Motor neuron (in vitro differentiated cells): ENCODE data around the gene KL. TPM values are rescaled to one million over a fixed set of nuclear protein-coding genes. Genes with fewer than 3 reads are reported as not detected.
A peak's percentile ranks its signal among the peaks of the same experiment; 100 is the strongest.

Experiments
- ATAC-seq, 8 experiments: fragments of 200-7000 bp; cut with Tn5 transposase; replicated peaks in 6 of 8; 2 replicates each; pipeline ENCODE4 v1.8.0; 2021; ENCODE audit warnings: mild to moderate bottlenecking in 8 of 8, moderate library complexity in 8 of 8
- H3K27ac ChIP-seq, 2 donors: fragments of 250-450 bp; sonication (Bioruptor Pico); 2 replicates each; pipeline ENCODE4 v1.9.0; 2021; ENCODE audit warnings: antibody characterized with exemption in 2 of 2, mild to moderate bottlenecking in 2 of 2, moderate library complexity in 1 of 2
- H3K4me1 ChIP-seq, 2 donors: fragments of 250-450 bp; sonication (Bioruptor Pico); replicated peaks in 1 of 2; 2 replicates each; pipeline ENCODE4 v1.6.1; 2021; ENCODE audit warnings: antibody characterized with exemption in 2 of 2, mild to moderate bottlenecking in 2 of 2, moderate library complexity in 1 of 2
- H3K4me3 ChIP-seq, 5 donors: fragments of 250-450 bp; sonication (Bioruptor Pico); 2 replicates each; pipeline ENCODE4 v1.9.0; 2021; ENCODE audit warnings: antibody characterized with exemption in 5 of 5, mild to moderate bottlenecking in 5 of 5, moderate library complexity in 4 of 5
- WGBS, 10 experiments: fragments of 450-650 bp; shearing (Covaris generic); methylation state at CpG; one replicate each; pipeline ENCODE4 v1.0.0; 2022; 5-methylcytosine and 5-hydroxymethylcytosine counted together
- in situ Hi-C, 9 experiments: fragments of 400-800 bp; cut with MboI; loops; one replicate each; pipeline ENCODE4 v1.15.0; 2021; ENCODE audit warnings: low sequenced_read_pairs in 9 of 9, low pct_unique_long_range_greater_than_20kb in 2 of 9; ENCODE audit not compliant: unreplicated experiment in 9 of 9
- total RNA-seq, 8 experiments: library from RNA; unstranded; fragments of 300-600 nt; gene quantifications; 2 replicates each; pipeline versions ENCODE4 v1.2.3 to v1.2.4, GENCODE V29; 2022

KL gene
- 10 to 100 TPM in 1 of 8 experiments, under 1 TPM in 7; 0.05 to 13.1 (median 0.14) TPM for total RNA-seq

GRCh38 chr13:33016414-33017322, at the start of gene KL:
Gene KL, plus strand, starts transcription at chr13:33016423. Its CDS starts 18 bp downstream, at chr13:33016441.
- in situ Hi-C loops: no loop called here

DNA sequence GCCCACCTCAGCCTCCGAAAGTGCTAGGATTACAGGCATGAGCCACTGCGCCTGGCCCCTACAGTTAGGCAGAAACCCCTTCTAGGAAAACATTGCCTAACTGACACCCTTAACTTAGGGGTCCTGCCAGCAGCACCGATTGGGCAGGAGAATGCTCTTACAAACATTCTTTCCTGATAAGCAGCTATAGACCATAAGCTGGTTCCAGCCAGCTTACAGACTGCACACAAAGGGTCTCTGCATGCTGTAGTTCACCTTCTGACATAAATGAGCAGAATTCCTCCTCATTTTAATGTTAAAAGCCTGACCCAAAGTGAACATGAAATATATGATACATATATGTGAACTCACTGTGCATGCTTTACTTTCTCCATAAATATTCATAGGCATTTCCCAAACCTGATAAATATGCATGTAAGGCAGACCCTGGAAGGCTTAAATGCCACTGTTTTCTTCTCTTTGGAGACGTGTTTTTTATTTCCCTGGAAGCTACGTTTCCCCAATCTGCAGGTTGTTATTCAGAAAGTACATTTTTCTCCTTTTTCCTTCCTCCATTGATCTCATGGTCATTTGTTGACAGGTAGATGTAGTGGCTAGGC, 48.5 kb upstream of the KL start:
- Histone ChIP-seq H3K27ac (no peak overlapping the region), H3K4me1 (peaks cover 7 to 10% of the 10 kb centered on the region in 2 donors), H3K4me3 (no peak overlapping the region)
- ATAC-seq: peak in 6 of 8 experiments; percentile 24 to 77 (median 54)
- in situ Hi-C loops: no loop called here
- 57 to 100% (median 70%) methylated on average over 1 to 3 of the region's 5 CpGs; no CpG with 5 or more reads in 1 of the 10 experiments for WGBS, 10 experiments

More at GRCh38 chr13:33016414-33017322, at the start of gene KL:
- Histone ChIP-seq H3K27ac (no peak within 1 kb of the TSS), H3K4me3 (peak within 1 kb of the TSS; percentile 29 to 39 (median 30)), H3K4me1 (no peaks in the 10 kb centered on the region)
- peak; percentile 12 to 77 (median 74) for ATAC-seq
- WGBS, 10 experiments: 0 to 10% methylated on average over 15 to 22 of the region's 106 CpGs; no CpG with 5 or more reads in 8 of the 10 experiments

DNA sequence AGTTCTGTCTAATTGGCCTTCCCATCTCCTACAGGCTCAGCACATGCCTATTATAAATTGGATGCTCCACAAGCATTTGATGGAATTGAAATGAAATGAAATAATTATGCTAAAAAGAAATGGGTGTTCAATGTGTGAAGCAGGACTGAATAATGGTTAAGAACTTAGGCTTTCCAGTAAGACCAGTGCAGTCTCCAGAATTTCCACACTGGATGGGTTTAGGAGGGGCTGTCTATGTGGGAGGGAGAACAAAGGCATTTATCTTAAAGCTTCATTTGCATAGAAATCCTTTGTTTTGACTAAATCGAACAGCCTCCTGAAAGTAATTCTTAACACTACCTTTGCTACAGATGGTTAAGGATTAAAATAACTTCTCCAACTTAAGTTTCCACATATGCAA, 47.9 kb upstream of the KL start:
- WGBS, 10 experiments: 14 to 91% (median 55%) methylated on average over 1 of the region's 1 CpG; no CpG with 5 or more reads in 2 of the 10 experiments
- peak in 3 of 8 experiments; percentile 64 to 69 (median 69) for ATAC-seq
- no peak overlapping the region for H3K4me3 ChIP-seq
- in situ Hi-C loops: no loop called here
- peaks cover 7 to 10% of the 10 kb centered on the region in 2 donors for H3K4me1 ChIP-seq
- H3K27ac ChIP-seq: no peak overlapping the region

DNA sequence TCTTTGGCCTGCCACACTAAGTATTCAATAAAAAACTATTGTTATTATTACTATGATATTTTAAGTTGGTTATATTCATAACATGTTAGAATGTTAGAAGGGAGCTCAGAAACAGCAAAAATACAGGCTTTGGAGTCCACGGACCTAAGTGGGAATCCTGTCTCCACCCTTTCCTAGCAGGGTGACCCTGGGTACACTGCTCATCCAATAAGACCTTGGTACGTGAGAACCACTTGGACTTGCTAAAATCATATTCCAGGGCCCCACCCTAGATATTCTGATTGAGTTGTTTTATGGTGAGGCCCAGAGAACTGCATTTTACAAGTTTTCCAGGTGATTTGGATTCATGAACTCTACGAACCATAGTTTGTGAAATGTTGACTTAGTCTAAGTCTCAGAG, 47.4 kb upstream of the KL start:
- 0 to 100% (median 84%) methylated on average over 1 to 3 of the region's 3 CpGs; no CpG with 5 or more reads in 3 of the 10 experiments for WGBS, 10 experiments
- peak in 3 of 8 experiments; percentile 74 to 84 (median 84) for ATAC-seq
- in situ Hi-C loops: no loop called here

DNA sequence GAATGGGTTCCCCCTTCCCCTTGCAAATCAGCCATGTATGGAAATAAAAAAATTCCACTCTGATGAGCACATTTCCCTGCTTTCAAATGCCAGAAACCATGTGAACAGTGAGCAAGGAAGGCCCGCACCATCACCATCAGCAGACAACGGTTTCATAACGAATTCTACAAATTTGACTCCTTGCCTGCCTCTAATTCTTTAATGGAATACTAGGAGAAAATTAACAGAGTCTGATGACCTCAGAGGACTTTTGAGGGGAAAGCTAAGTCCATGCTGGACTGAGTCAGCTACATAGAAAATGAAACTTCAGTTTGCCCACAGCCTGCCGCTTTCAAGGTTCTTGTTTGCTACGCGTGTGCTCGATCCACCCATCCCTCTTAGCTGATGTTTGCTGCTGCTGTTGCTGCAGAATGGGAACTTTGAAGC, 46.7 kb upstream of the KL start:
- ATAC-seq: peak in 5 of 8 experiments; percentile 24 to 57 (median 51)
- no peak overlapping the region for H3K4me3 ChIP-seq
- in situ Hi-C loops: no loop called here
- peaks cover 7 to 10% of the 10 kb centered on the region in 2 donors for H3K4me1 ChIP-seq
- 0 to 93% (median 57%) methylated on average over 3 to 7 of the region's 7 CpGs; no CpG with 5 or more reads in 2 of the 10 experiments for WGBS, 10 experiments
- no peak overlapping the region for H3K27ac ChIP-seq

More for the DNA sequence above, 47.4 kb upstream of the KL start:
- H3K4me1 ChIP-seq: peaks cover 7 to 10% of the 10 kb centered on the region in 2 donors
- no peak overlapping the region for H3K4me3 ChIP-seq
- H3K27ac ChIP-seq: no peak overlapping the region

- peaks cover 17 to 25% of the 10 kb centered on the region in 2 donors for H3K4me1 ChIP-seq
- in situ Hi-C loops: no loop called here
- H3K27ac ChIP-seq: no peak overlapping the region
- H3K4me3 ChIP-seq: no peak overlapping the region
- ATAC-seq: peak in 5 of 8 experiments; percentile 22 to 80 (median 68)
- WGBS, 10 experiments: 21 to 100% (median 64%) methylated on average over 1 to 7 of the region's 7 CpGs; no CpG with 5 or more reads in 2 of the 10 experiments
Measured at GRCh38 chr13:32976056-32976805, 40.0 kb upstream of the KL start.

GRCh38 chr13:32976912-32977311, 39.3 kb upstream of the KL start:
- H3K27ac ChIP-seq: no peak overlapping the region
- peaks cover 17 to 25% of the 10 kb centered on the region in 2 donors for H3K4me1 ChIP-seq
- ATAC-seq: peak in 5 of 8 experiments; percentile 52 to 72 (median 64)
- in situ Hi-C loops: no loop called here
- WGBS, 10 experiments: 25 to 86% (median 59%) methylated on average over 1 to 2 of the region's 2 CpGs; no CpG with 5 or more reads in 2 of the 10 experiments
- no peak overlapping the region for H3K4me3 ChIP-seq

DNA sequence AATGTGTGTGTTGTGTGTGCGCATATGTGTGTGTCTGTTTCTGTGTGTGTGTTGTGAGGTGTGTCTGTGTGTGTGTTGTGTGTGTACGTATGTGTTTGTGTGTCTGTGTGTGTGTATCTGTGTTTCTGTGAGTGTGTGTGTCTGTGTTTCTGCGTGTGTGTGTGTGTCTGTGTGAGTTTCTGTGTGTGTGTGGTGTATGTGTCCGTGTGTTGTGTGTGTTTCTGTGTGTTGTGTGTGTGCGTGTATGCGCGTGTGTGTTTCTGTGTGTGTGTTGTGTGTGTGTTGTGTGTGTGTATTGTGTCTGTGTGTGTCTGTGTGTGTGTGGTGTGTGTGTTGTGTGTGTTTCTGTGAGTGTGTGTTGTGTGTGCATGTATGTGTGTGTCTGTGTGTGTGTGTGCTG, 38.9 kb upstream of the KL start:
- in situ Hi-C loops: no loop called here
- Histone ChIP-seq H3K27ac (no peak overlapping the region), H3K4me3 (no peak overlapping the region), H3K4me1 (peaks cover 17 to 25% of the 10 kb centered on the region in 2 donors)
- ATAC-seq: no peak
- 100% methylated on average over 1 to 2 of the region's 7 CpGs; no CpG with 5 or more reads in 8 of the 10 experiments for WGBS, 10 experiments

- Histone ChIP-seq H3K4me3 (no peak overlapping the region), H3K4me1 (peaks cover 17 to 25% of the 10 kb centered on the region in 2 donors), H3K27ac (no peak overlapping the region)
- in situ Hi-C loops: no loop called here
- WGBS, 10 experiments: 25 to 100% (median 100%) methylated on average over 1 to 4 of the region's 4 CpGs; no CpG with 5 or more reads in 3 of the 10 experiments
- ATAC-seq: no peak
Measured at GRCh38 chr13:32978278-32978677, 37.9 kb upstream of the KL start.

- no peak for ATAC-seq
- in situ Hi-C loops: no loop called here
Measured at GRCh38 chr13:32983058-32983457, 33.2 kb upstream of the KL start.

DNA sequence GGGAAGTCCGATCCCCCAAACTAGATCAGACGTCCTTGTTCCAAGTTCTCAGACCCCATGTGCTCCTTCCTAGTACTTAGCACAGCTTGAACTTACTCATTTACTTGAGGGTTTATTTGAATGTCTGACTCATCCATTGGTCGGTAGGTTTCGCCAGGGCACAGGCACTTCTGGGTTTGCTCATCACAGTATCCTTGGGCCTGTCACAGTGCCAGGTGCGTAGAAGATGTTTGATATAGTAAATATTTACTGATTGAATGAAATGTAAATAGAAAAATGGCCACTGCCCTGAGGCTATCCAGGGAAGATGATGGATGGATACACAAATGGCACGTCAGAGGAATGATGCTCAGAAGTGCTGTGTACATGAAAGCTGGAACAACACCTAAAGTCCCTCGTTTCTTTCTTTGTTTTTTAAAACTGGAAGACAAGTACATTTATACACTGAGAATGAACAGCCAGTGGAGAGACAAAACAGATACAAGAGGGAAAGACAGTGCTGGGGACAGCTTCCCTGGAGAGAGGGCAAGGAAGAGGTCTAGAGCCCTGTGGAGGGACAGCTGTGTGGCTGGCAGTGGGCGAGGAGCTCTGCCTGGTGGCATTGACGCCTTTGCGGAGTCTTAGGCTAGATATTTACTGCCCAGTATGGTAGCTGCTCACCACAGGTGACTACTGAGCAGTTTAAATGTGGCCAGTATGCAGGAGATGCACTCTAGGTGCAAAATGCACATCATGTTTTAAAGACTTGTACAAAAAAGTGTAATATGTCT, 31.2 kb upstream of the KL start:
- ATAC-seq: no peak
- WGBS, 10 experiments: 50 to 96% (median 89%) methylated on average over 2 to 8 of the region's 10 CpGs
- in situ Hi-C loops: no loop called here
- Histone ChIP-seq H3K4me3 (no peak overlapping the region), H3K4me1 (no peaks in the 10 kb centered on the region), H3K27ac (no peak overlapping the region)

More at GRCh38 chr13:32983058-32983457, 33.2 kb upstream of the KL start:
- Histone ChIP-seq H3K4me3 (no peak overlapping the region), H3K27ac (no peak overlapping the region), H3K4me1 (peaks cover 5 to 6% of the 10 kb centered on the region in 2 donors)
- WGBS, 10 experiments: 0 to 87% (median 67%) methylated on average over 1 to 3 of the region's 3 CpGs

DNA sequence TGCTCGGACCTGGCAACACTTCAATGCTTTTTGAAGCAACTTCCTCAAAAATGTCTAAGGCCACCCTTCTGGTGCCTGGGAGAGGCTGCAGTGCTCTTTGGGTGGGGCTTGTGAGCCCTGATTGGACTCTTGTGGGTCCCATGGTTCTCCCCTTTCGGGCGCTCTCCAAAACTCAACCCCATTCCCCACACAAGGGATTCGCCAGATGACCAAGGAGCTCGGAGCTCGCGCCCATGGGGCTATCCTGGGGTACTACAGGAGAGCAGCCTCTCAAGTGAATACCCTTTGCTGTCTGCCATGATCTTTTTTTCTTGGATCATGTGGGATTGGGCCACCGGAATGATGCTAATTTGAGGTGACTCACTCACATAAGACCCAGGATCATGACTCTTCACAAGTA, 29.7 kb upstream of the KL start:
- Histone ChIP-seq H3K27ac (no peak overlapping the region), H3K4me3 (no peak overlapping the region), H3K4me1 (no peaks in the 10 kb centered on the region)
- in situ Hi-C loops: no loop called here
- WGBS, 10 experiments: 57 to 100% (median 89%) methylated on average over 1 to 8 of the region's 8 CpGs; no CpG with 5 or more reads in 1 of the 10 experiments
- ATAC-seq: no peak
